ENCODE results near the gene CTRB1. TPM values are rescaled to one million over a fixed set of nuclear protein-coding genes. Genes with fewer than 3 reads are reported as not detected.

Gene CTRB1
- total and polyA plus RNA-seq, 2 of the 13 experiments (the other 11 are each of a cell fraction or from before 2014, with no cell fraction given), result not detected

DNA sequence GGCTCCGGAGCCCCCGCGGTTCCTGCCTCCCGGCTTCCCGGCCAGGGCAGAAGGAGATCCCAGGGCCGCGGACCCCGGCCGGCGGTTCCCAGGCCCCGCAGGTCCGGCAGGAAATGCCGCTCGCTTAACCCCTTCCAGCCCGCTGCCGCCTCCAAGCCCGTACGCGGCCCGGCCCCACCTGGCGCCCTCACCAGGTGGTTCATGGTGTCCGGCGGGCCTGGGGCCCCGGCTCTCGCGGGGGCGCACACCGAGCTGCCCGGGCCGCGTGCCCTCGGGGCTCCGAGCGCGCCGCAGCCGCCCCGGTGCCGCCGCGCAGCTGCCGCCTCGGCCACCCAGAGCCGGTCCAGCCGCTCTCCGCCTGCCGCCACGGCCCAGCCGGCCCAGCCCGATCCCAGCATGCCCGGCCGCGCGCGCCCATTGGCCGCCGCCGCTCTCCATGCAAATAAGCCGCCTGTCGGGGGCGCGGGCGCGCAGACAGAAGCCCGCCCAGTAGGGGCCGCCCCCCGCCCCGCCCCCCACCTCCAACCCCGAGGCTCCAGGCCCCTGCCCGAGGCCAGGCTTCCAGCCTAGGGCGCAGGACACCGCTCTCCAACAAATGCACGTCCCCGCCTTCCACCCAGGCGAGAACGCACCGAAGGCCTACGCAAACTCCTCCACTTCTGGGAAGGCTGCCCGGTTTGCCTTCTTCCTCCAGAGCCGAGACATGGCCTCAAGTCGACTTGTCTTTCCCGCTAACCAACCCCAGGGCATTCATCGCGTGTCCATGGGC lies 32.7 kb downstream of the CTRB1 start, which contains the start of gene BCAR1 (continued):
- TF ChIP-seq ZBTB43 (CRISPR knock-in tag; conservative IDR thresholded peaks at IDR 0.05) (peak; percentile 61; the same call in 1 of the 2 replicates), ZNF264 (CRISPR knock-in tag; IDR thresholded peaks at IDR 0.05) (no peak), SMAD9 (CRISPR knock-in tag; IDR thresholded peaks at IDR 0.05) (no peak), MEF2D (CRISPR knock-in tag; IDR thresholded peaks at IDR 0.05) (no peak; the same call in 1 of the 2 replicates), KDM2A (CRISPR knock-in tag; IDR thresholded peaks at IDR 0.05; ENCODE audit: borderline replicate concordance, low read depth) (peak; percentile 67; the same call in 1 of the 2 replicates), HDAC6 (IDR thresholded peaks at IDR 0.05; ENCODE audit: low read depth, low read length) (no peak), ATM (IDR thresholded peaks at IDR 0.05; ENCODE audit: borderline replicate concordance) (no peak), HCFC1 (IDR thresholded peaks at IDR 0.05; ENCODE audit: low read depth, low read length) (no peak), ZNF589 (CRISPR knock-in tag; conservative IDR thresholded peaks at IDR 0.05) (no peak), NR2F1 (CRISPR knock-in tag; IDR thresholded peaks at IDR 0.05) (no peak), ZSCAN30 (CRISPR knock-in tag; IDR thresholded peaks at IDR 0.05) (no peak), ZNF709 (CRISPR knock-in tag; IDR thresholded peaks at IDR 0.05) (peak; percentile 58; the same call in 1 of the 2 replicates), NCOA1 (CRISPR knock-in tag; IDR thresholded peaks at IDR 0.05) (no peak), ATF6 (CRISPR knock-in tag; conservative IDR thresholded peaks at IDR 0.05) (no peak), GATAD2A (CRISPR knock-in tag; IDR thresholded peaks at IDR 0.05) (no peak; the same call in 1 of the 2 replicates), HOXA3 (CRISPR knock-in tag; IDR thresholded peaks at IDR 0.05) (peak; percentile 38; the same call in 1 of the 2 replicates), ZFY (CRISPR knock-in tag; IDR thresholded peaks at IDR 0.05) (peak; percentile 87)
- TF ChIP-seq, protein P1, sequence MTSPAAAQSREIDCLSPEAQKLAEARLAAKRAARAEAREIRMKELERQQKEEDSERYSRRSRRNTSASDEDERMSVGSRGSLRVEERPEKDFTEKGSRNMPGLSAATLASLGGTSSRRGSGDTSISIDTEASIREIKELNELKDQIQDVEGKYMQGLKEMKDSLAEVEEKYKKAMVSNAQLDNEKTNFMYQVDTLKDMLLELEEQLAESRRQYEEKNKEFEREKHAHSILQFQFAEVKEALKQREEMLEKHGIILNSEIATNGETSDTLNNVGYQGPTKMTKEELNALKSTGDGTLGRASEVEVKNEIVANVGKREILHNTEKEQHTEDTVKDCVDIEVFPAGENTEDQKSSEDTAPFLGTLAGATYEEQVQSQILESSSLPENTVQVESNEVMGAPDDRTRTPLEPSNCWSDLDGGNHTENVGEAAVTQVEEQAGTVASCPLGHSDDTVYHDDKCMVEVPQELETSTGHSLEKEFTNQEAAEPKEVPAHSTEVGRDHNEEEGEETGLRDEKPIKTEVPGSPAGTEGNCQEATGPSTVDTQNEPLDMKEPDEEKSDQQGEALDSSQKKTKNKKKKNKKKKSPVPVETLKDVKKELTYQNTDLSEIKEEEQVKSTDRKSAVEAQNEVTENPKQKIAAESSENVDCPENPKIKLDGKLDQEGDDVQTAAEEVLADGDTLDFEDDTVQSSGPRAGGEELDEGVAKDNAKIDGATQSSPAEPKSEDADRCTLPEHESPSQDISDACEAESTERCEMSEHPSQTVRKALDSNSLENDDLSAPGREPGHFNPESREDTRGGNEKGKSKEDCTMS (CRISPR knock-in tag; conservative IDR thresholded peaks at IDR 0.05), result no peak
- TF ChIP-seq, protein P2, sequence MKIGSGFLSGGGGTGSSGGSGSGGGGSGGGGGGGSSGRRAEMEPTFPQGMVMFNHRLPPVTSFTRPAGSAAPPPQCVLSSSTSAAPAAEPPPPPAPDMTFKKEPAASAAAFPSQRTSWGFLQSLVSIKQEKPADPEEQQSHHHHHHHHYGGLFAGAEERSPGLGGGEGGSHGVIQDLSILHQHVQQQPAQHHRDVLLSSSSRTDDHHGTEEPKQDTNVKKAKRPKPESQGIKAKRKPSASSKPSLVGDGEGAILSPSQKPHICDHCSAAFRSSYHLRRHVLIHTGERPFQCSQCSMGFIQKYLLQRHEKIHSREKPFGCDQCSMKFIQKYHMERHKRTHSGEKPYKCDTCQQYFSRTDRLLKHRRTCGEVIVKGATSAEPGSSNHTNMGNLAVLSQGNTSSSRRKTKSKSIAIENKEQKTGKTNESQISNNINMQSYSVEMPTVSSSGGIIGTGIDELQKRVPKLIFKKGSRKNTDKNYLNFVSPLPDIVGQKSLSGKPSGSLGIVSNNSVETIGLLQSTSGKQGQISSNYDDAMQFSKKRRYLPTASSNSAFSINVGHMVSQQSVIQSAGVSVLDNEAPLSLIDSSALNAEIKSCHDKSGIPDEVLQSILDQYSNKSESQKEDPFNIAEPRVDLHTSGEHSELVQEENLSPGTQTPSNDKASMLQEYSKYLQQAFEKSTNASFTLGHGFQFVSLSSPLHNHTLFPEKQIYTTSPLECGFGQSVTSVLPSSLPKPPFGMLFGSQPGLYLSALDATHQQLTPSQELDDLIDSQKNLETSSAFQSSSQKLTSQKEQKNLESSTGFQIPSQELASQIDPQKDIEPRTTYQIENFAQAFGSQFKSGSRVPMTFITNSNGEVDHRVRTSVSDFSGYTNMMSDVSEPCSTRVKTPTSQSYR (CRISPR knock-in tag; IDR thresholded peaks at IDR 0.05; ENCODE audit: borderline replicate concordance), result peak; percentile 51; the same call in 1 of the 2 replicates
- TF ChIP-seq, protein P3, sequence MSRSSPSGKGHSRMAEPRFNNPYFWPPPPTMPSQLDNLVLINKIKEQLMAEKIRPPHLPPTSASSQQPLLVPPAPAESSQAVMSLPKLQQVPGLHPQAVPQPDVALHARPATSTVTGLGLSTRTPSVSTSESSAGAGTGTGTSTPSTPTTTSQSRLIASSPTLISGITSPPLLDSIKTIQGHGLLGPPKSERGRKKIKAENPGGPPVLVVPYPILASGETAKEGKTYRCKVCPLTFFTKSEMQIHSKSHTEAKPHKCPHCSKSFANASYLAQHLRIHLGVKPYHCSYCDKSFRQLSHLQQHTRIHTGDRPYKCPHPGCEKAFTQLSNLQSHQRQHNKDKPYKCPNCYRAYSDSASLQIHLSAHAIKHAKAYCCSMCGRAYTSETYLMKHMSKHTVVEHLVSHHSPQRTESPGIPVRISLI (CRISPR knock-in tag; IDR thresholded peaks at IDR 0.05; ENCODE audit: borderline replicate concordance), result no peak
